ENCODE results near the gene ADAM15.

DNA sequence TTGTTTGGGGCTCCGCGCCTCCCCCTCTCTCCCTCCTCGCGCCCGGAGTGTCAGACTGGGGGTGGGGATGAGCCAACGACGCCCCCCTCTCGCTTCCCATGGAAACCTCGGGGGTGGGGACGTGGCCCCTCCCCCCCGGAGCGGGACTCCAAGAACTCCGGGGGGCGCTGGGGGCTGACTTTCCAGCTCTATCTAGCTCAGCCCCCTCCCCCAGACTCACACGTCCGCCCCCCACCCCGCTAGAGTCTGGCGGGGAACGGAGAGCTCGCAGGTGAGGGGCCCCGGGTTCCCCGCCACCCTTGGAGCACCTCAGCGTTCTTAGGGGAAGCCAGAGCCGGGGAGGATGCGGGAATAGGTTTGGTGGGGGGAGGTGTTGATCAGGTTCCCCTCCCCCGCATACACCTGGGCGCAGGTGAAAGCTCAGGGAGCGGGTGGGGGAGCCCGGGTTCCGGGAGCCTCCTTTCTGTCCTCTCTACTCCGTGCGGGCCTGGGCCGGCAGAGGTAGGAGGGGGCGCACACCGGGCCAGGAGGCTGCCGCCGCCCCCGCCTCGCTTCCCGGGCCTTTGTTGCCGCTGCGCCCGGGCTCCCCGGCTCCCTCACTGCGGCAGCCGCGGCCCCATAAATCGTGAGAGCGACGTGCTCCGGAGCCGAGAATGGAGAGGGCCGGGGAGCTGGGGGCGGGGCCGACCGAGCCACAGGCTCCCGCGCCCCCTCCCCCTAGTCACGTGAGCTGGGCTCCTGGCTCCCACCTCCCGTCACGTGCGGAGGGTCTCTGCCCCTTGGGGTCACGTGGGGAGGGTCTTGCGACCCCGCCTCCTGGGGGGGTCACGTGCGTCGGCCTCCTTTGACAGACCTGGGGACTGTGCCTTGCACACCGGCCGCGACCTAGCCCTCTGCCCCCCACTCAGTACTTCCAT lies 29.5 kb downstream of the ADAM15 start:
- TF ChIP-seq CTCF (IDR thresholded peaks at IDR 0.05; ENCODE audit: low read depth, low read length): no peak
- no peak for TF ChIP-seq EZH2phosphoT487 (IDR thresholded peaks at IDR 0.05; ENCODE audit: low read depth)
